Caco-2 (cell line): ENCODE measurements around the gene EPHA2. TPM values are rescaled to one million over a fixed set of nuclear protein-coding genes. Genes with fewer than 3 reads are reported as not detected.

Experiments
- BruUV-seq: library from RNA; stranded (reverse); fragments of 400-500 nt; replicated peaks from 2 replicates; lab custom pipeline; 2021; lab: Mats Ljungman, UMichigan
- CTCF ChIA-PET: fragments of 300-600 bp; sonication (Branson Sonifier 250); formaldehyde crosslinking; loops from one replicate; lab custom pipeline; 2022; ENCODE audit warnings: antibody characterized with exemption; lab: Charles Lee
- POLR2A ChIA-PET: fragments of 300-600 bp; sonication (Branson Sonifier 250); formaldehyde crosslinking; loops from one replicate; lab custom pipeline; 2022; ENCODE audit warnings: antibody characterized with exemption; lab: Charles Lee
- DNase-seq, 2 experiments: peaks; one replicate each; pipeline versions ENCODE4 v3.0.0 to v3.0.0-alpha.2; 2020 to 2022
- H3K27me3 ChIP-seq: replicated peaks from 2 replicates; pipeline ENCODE4 v1.6.0; 2011; ENCODE audit warnings: low read length; ENCODE audit not compliant: control insufficient read depth, insufficient read depth
- H3K36me3 ChIP-seq: 2 replicates; pipeline ENCODE4 v1.5.1; 2011; ENCODE audit warnings: low read length; ENCODE audit not compliant: control insufficient read depth, insufficient read depth
- H3K4me1 ChIP-seq: fragments of 250-450 bp; sonication (Bioruptor Pico); 2 replicates; pipeline ENCODE4 v1.5.1; 2020; ENCODE audit warnings: mild to moderate bottlenecking
- H3K4me3 ChIP-seq: 2 replicates; pipeline ENCODE4 v1.5.1; 2011; ENCODE audit warnings: low read depth, mild to moderate bottlenecking, control low read depth, low read length
- H3K9me3 ChIP-seq: fragments of 250-450 bp; sonication (Bioruptor Pico); 2 replicates; pipeline ENCODE4 v1.5.1; 2020; ENCODE audit warnings: mild to moderate bottlenecking, moderate library complexity
- H3K27ac Mint-ChIP-seq: one replicate; pipeline ENCODE4 v1.8.0; 2022; ENCODE audit warnings: mixed read lengths; ENCODE audit not compliant: unreplicated experiment
- H3K27me3 Mint-ChIP-seq: one replicate; pipeline ENCODE4 v1.8.0; 2022; ENCODE audit warnings: mixed read lengths; ENCODE audit not compliant: insufficient read depth, unreplicated experiment
- H3K36me3 Mint-ChIP-seq: one replicate; pipeline ENCODE4 v1.8.0; 2022; ENCODE audit warnings: mild to moderate bottlenecking, mixed read lengths; ENCODE audit not compliant: insufficient read depth, unreplicated experiment
- H3K4me1 Mint-ChIP-seq: one replicate; pipeline ENCODE4 v1.8.0; 2022; ENCODE audit warnings: low read depth, mixed read lengths; ENCODE audit not compliant: unreplicated experiment
- H3K4me3 Mint-ChIP-seq: one replicate; pipeline ENCODE4 v1.8.0; 2022; ENCODE audit warnings: mild to moderate bottlenecking, moderate library complexity, mixed read lengths; ENCODE audit not compliant: unreplicated experiment
- H3K9me3 Mint-ChIP-seq: one replicate; pipeline ENCODE4 v1.8.0; 2022; ENCODE audit warnings: mixed read lengths; ENCODE audit not compliant: unreplicated experiment
- CTCF ChIP-seq, 2 experiments: fragments of 200-600 bp in 1 of 2; IDR thresholded peaks; 1 replicate in 1 of 2; 2 replicates in 1 of 2; pipeline versions ENCODE4 v1.5.1 to v1.8.0; 2011 to 2022; ENCODE audit warnings: antibody characterized with exemption in 1 of 2, control low read depth in 1 of 2, inconsistent platforms in 1 of 2, low read depth in 1 of 2, low read length in 1 of 2, mild to moderate bottlenecking in 1 of 2, moderate library complexity in 1 of 2; ENCODE audit not compliant: insufficient read depth in 1 of 2, severe bottlenecking in 1 of 2, unreplicated experiment in 1 of 2
- intact Hi-C: fragments of 100-400 bp; cut with micrococcal nuclease; formaldehyde crosslinking; loops from one replicate; pipeline ENCODE4 v1.10.0; 2022; ENCODE audit not compliant: unreplicated experiment
- total RNA-seq: library from RNA; stranded (reverse); gene quantifications from 2 replicates; pipeline ENCODE4 v1.2.3, GENCODE V29; 2022

The EPHA2 gene
- total RNA-seq, 1 experiment from 2014 or later = 31.2 TPM

DNA sequence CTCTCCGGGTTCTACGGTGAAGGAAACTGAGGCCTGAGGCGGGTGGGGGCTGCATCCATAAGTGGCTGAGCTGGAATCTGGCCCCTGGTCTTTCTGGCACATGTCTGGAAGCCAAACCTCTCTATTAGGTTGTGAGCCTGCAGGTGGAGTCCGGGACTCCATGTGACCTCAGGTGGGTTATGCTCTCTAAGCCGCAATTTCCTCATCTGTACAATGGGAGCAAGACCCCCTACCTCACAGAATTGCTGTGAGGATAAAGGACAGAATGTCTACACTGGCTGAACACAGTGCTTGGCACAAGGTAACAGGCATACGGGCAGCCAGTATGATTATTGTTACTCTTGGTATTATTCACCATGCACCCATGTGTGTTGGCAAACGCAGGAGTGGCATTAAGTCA, 6.7 kb downstream of the EPHA2 start:
- Histone ChIP-seq H3K27me3 (no peaks in the 10 kb centered on the region), H3K4me1 (peaks cover 77% of the 10 kb centered on the region), H3K9me3 (no peaks in the 10 kb centered on the region), H3K4me3 (no peak overlapping the region), H3K36me3 (peaks cover 4% of the 10 kb centered on the region)
- H3K9me3 Mint-ChIP-seq = no peaks in the 10 kb centered on the region
- H3K36me3 Mint-ChIP-seq = peaks cover 80% of the 10 kb centered on the region
- H3K27me3 Mint-ChIP-seq = no peaks in the 10 kb centered on the region
- TF ChIP-seq CTCF (IDR thresholded peaks at IDR 0.05; ENCODE audit: insufficient read depth in 1 of 2, low read depth in 1 of 2, low read length in 1 of 2, severe bottlenecking in 1 of 2, unreplicated experiment in 1 of 2) = no peak
- H3K4me3 Mint-ChIP-seq = no peak overlapping the region
- peaks cover 24% of the 10 kb centered on the region for H3K4me1 Mint-ChIP-seq
- no peak overlapping the region for H3K27ac Mint-ChIP-seq
- POLR2A ChIA-PET = no interaction called here
- intact Hi-C loops = no loop called here
- DNase-seq = no peak
- CTCF ChIA-PET = no interaction called here
- BruUV-seq = no TSS peak

GRCh38 chr1:16148329-16149092, 7.4 kb downstream of the EPHA2 start:
- Histone ChIP-seq H3K4me1 (peaks cover 78% of the 10 kb centered on the region), H3K4me3 (no peak overlapping the region), H3K27me3 (no peaks in the 10 kb centered on the region), H3K9me3 (no peaks in the 10 kb centered on the region), H3K36me3 (peaks cover 4% of the 10 kb centered on the region)
- Mint-ChIP-seq H3K9me3 (no peaks in the 10 kb centered on the region), H3K36me3 (peaks cover 81% of the 10 kb centered on the region), H3K27ac (no peak overlapping the region), H3K4me3 (no peak overlapping the region), H3K4me1 (peaks cover 24% of the 10 kb centered on the region), H3K27me3 (no peaks in the 10 kb centered on the region)
- POLR2A ChIA-PET = interaction anchor here (0.6 to 2.0 kb wide), 2 partner anchors 8 to 15 kb away, joined by 4 read pairs; partner anchors contain the start of gene EPHA2
- intact Hi-C loops = no loop called here
- CTCF ChIA-PET = no interaction called here
- no TSS peak for BruUV-seq
- no peak for TF ChIP-seq CTCF (IDR thresholded peaks at IDR 0.05; ENCODE audit: insufficient read depth in 1 of 2, low read depth in 1 of 2, low read length in 1 of 2, severe bottlenecking in 1 of 2, unreplicated experiment in 1 of 2)
- DNase-seq = no peak

DNA sequence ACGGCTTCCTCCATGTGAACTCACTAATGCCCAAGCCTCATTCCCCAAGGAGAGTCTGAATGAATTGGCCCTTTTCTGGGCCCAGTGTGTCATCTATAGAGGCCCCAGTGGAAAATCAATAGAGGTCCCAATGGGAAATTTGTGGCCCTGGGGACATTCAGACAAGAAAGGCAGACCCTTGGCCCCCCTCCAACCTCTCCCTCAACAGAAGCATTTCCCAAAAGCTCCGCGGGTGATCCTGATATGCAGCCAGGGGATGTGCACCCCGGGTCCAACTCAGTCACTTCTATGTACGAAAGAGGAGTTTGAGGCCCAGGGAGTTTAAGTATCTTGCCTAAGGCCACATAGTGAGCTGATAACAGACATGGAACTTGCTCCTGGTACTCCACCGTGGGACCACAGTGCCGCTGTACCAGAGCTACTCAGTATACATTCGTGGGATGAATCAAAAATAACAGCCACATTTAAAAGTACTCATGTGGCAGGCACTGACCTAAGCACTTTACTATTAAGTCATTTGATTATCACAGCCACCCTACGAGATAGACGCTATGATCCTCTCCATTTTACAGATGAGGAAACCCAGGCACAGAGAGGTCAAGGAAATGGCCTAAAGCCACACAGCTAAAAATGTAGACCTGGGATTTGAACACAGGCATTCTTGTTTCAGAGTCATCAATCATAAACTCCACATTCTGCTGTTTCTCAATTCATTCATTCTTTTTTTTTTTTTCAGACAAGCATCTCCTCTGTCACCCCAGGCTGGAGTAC, 8.5 kb downstream of the EPHA2 start:
- Histone ChIP-seq H3K27me3 (no peaks in the 10 kb centered on the region), H3K36me3 (peaks cover 5% of the 10 kb centered on the region), H3K4me3 (no peak overlapping the region), H3K9me3 (no peaks in the 10 kb centered on the region), H3K4me1 (peaks cover 74% of the 10 kb centered on the region)
- no peak for DNase-seq
- ChIA-PET CTCF (interaction anchor here (1.9 kb wide), 1 partner anchor 65 kb away, joined by 6 read pairs; no protein-coding TSS in a partner anchor), POLR2A (interaction anchor here (1.1 to 2.0 kb wide), 2 partner anchors 7 to 9 kb away, joined by 4 to 7 read pairs; partner anchors contain the start of gene EPHA2)
- Mint-ChIP-seq H3K27me3 (no peaks in the 10 kb centered on the region), H3K36me3 (peaks cover 88% of the 10 kb centered on the region), H3K4me3 (peak overlapping the region; percentile 72), H3K27ac (peak overlapping the region; percentile 96), H3K4me1 (peaks cover 33% of the 10 kb centered on the region), H3K9me3 (no peaks in the 10 kb centered on the region)
- no peak for TF ChIP-seq CTCF (IDR thresholded peaks at IDR 0.05; ENCODE audit: insufficient read depth in 1 of 2, low read depth in 1 of 2, low read length in 1 of 2, severe bottlenecking in 1 of 2, unreplicated experiment in 1 of 2)
- intact Hi-C loops = loop anchor here (2.0 kb wide), 1 partner anchor 35 kb away; no protein-coding TSS in a partner anchor
- BruUV-seq = no TSS peak
